ENCODE results near the gene KIAA0319L. TPM values are rescaled to one million over a fixed set of nuclear protein-coding genes. Genes with fewer than 3 reads are reported as not detected.
A peak's percentile ranks its signal among the peaks of the same experiment; 100 is the strongest.

KIAA0319L gene
- total RNA-seq, 2 donors from 2014 or later = 53.2 to 66.0 TPM

- Histone ChIP-seq H3K4me1 (no peaks in the 10 kb centered on the region), H3K9me3 (no peaks in the 10 kb centered on the region), H3K27ac (peak overlapping the region; percentile 44), H3K9ac (ENCODE audit: low read depth in 2 of 2, low read length in 2 of 2) (no peak overlapping the region), H3K4me3 (no peak overlapping the region), H3K27me3 (no peaks in the 10 kb centered on the region), H3K36me3 (no peaks in the 10 kb centered on the region)
- TF ChIP-seq CTCF (IDR thresholded peaks at IDR 0.05) = no peak
- intact Hi-C loops (cut with DNase I) = no loop called here
- no peak for DNase-seq
These were observed 50.0 kb downstream of the KIAA0319L start for GRCh38 chr1:35506960-35507912.

- no peak for DNase-seq
- Histone ChIP-seq H3K4me1 (no peaks in the 10 kb centered on the region), H3K9me3 (no peaks in the 10 kb centered on the region), H3K4me3 (no peak overlapping the region), H3K36me3 (no peaks in the 10 kb centered on the region), H3K27me3 (no peaks in the 10 kb centered on the region), H3K9ac (ENCODE audit: low read depth in 2 of 2, low read length in 2 of 2) (no peak overlapping the region), H3K27ac (peak overlapping the region; percentile 44)
- intact Hi-C loops (cut with DNase I) = no loop called here
- TF ChIP-seq CTCF (IDR thresholded peaks at IDR 0.05) = no peak
These were observed 51.0 kb downstream of the KIAA0319L start for GRCh38 chr1:35505911-35506798.

GRCh38 chr1:35502242-35502641 lies 55.0 kb downstream of the KIAA0319L start:
- H3K9me3 ChIP-seq = no peaks in the 10 kb centered on the region
- H3K9ac ChIP-seq (ENCODE audit: low read depth in 2 of 2, low read length in 2 of 2) = no peak overlapping the region
- intact Hi-C loops (cut with DNase I) = no loop called here
- H3K27me3 ChIP-seq = no peaks in the 10 kb centered on the region
- H3K4me1 ChIP-seq = no peaks in the 10 kb centered on the region
- DNase-seq = no peak
- no peak overlapping the region for H3K4me3 ChIP-seq
- TF ChIP-seq CTCF (IDR thresholded peaks at IDR 0.05) = no peak
- no peak overlapping the region for H3K27ac ChIP-seq
- H3K36me3 ChIP-seq = no peaks in the 10 kb centered on the region

- Histone ChIP-seq H3K27ac (no peak overlapping the region), H3K9me3 (no peaks in the 10 kb centered on the region), H3K4me3 (no peak overlapping the region)
These were observed 56.8 kb downstream of the KIAA0319L start for GRCh38 chr1:35500439-35500838.

More at GRCh38 chr1:35500439-35500838, 56.8 kb downstream of the KIAA0319L start:
- TF ChIP-seq CTCF (IDR thresholded peaks at IDR 0.05) = no peak
- Histone ChIP-seq H3K9ac (ENCODE audit: low read depth in 2 of 2, low read length in 2 of 2) (no peak overlapping the region), H3K27me3 (no peaks in the 10 kb centered on the region), H3K4me1 (no peaks in the 10 kb centered on the region), H3K36me3 (no peaks in the 10 kb centered on the region)
- intact Hi-C loops (cut with DNase I) = no loop called here
- no peak for DNase-seq

All from colonic mucosa (tissue), 4 donors.